Lower leg skin (tissue), 4 donors: ENCODE measurements around the gene EHBP1. TPM values are rescaled to one million over a fixed set of nuclear protein-coding genes. Genes with fewer than 3 reads are reported as not detected.

ENCODE experiments used
- DNase-seq, 2 donors: peaks; one replicate each; pipeline ENCODE4 v3.0.0-alpha.2; 2019; ENCODE audit warnings: low spot score in 2 of 2
- H3K4me3 ChIP-seq: fragments of 200-600 bp; sonication (generic); 2 replicates; pipeline ENCODE4 v1.5.1; 2017; ENCODE audit warnings: mild to moderate bottlenecking, low read depth; ENCODE audit not compliant: poor library complexity, severe bottlenecking
- CTCF ChIP-seq, 3 donors: fragments of 450-650 bp; IDR thresholded peaks; one replicate each; pipeline ENCODE4 v1.5.1; 2016; ENCODE audit warnings: antibody characterized with exemption in 3 of 3, mild to moderate bottlenecking in 3 of 3, moderate library complexity in 2 of 3
- POLR2A ChIP-seq, 2 donors: fragments of 450-650 bp; IDR thresholded peaks; one replicate each; pipeline ENCODE4 v1.6.1; 2016 to 2017; ENCODE audit warnings: antibody characterized with exemption in 2 of 2, mild to moderate bottlenecking in 1 of 2, moderate library complexity in 1 of 2
- WGBS, 2 donors: methylation state at CpG; one replicate each; pipeline ENCODE4 v1.1.5; 2018; 5-methylcytosine and 5-hydroxymethylcytosine counted together
- intact Hi-C: fragments of 100-400 bp; cut with DNase I; formaldehyde crosslinking; loops from one replicate; pipeline ENCODE4 v1.15.0; 2023; ENCODE audit warnings: low total_unique reads
- total RNA-seq, 4 donors: library from RNA; depleted of rRNA; stranded (reverse); fragments of >200 nt; gene quantifications; one replicate each; pipeline ENCODE4 v1.1.0, GENCODE V29; 2016

Gene EHBP1
- total RNA-seq, 4 donors from 2014 or later, result 33.8 to 67.8 (median 51.2) TPM

GRCh38 chr2:62731275-62731674 lies 25.8 kb downstream of the EHBP1 start:
- intact Hi-C loops, result no loop called here
- WGBS, 2 donors, result 96 to 97% methylated on average over 3 of the region's 3 CpGs
- no peak for DNase-seq
- H3K4me3 ChIP-seq, result no peak overlapping the region
- TF ChIP-seq POLR2A (IDR thresholded peaks at IDR 0.05) (no peak), CTCF (IDR thresholded peaks at IDR 0.05) (no peak)

DNA sequence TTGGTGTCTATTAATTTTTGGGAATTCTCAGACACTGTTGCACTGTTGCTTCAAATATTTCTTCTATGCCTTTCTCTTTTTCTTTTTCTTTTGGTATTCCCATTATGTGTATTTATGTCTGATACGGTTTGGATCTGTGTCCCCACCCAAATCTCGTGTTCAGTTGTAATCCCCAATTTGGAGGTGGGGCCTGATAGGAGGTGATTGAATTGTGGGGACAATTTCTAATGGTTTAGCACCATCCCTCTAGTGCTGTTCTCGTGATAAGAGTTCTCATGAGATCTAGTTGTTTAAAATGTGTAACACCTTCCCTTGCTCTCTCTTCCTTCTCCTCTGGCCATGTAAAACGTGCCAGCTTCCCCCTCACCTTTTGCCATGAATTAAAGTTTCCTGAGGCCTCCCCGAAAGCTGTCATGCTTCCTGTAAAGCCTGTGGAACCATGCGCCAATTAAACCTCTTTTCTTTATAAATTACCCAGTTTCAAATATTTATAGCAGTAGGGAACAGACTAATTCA lies 26.8 kb downstream of the EHBP1 start:
- no peak overlapping the region for H3K4me3 ChIP-seq
- intact Hi-C loops, result no loop called here
- no peak for DNase-seq
- TF ChIP-seq CTCF (IDR thresholded peaks at IDR 0.05) (no peak), POLR2A (IDR thresholded peaks at IDR 0.05) (no peak)
- 92 to 98% methylated on average over 6 of the region's 6 CpGs for WGBS, 2 donors

DNA sequence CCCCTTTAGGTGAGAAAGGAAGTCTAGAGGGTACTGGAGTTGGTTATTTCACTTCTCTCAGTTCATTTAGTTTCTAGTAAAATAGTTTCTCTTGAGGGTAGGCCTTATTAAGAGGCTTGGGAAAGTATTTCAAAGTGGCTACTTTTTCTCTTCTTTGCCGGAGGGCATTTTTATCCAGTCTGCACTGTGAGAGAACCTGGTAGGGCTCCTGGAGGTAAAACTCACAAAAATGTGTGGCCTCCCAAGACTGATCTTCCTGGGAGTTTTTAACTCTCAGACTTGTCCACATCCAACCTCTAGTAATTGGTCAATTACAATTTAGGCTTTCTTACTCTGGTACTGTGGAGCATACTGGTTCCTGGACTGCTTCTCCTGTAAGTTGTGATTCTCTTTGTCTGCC lies 28.0 kb downstream of the EHBP1 start:
- DNase-seq, result no peak
- 91 to 96% methylated on average over 1 of the region's 1 CpG for WGBS, 2 donors
- H3K4me3 ChIP-seq, result no peak overlapping the region
- TF ChIP-seq POLR2A (IDR thresholded peaks at IDR 0.05) (no peak), CTCF (IDR thresholded peaks at IDR 0.05) (no peak)
- intact Hi-C loops, result no loop called here

DNA sequence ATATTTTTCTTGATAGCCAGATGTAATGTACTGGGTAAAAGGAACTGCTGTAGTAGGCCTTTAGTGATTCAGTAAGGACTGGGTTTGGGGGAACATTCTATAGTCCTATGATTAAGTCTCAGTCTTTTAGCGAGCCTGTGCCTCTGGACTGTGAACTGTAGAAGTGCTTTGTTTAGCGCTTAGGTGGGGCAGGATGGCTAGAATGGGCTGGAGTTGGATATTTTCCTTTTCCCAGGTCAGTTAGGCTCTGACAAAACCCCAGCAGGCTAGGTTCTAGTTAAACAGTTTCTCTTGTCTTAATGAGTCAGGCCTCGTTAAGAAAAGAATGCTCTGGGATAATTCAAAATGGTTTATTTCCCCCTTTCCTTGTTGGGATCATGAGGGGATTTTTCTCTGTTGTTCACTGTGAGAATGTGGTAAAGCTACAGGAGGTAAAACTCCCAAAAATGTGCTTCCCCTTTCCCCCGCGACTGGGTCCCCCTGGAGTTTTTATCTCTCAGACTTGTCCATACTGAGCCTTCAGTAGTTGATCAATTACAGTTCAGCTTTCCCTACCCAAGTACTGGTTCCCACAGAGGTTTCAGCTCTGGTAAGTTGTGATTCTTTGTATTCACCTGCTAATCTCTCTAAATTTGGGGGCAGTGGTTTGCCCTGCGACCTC lies 31.5 kb downstream of the EHBP1 start:
- WGBS, 2 donors, result 89 to 93% methylated on average over 6 of the region's 6 CpGs
- intact Hi-C loops, result no loop called here
- TF ChIP-seq POLR2A (IDR thresholded peaks at IDR 0.05) (no peak), CTCF (IDR thresholded peaks at IDR 0.05) (no peak)
- H3K4me3 ChIP-seq, result no peak overlapping the region
- DNase-seq, result no peak

DNA sequence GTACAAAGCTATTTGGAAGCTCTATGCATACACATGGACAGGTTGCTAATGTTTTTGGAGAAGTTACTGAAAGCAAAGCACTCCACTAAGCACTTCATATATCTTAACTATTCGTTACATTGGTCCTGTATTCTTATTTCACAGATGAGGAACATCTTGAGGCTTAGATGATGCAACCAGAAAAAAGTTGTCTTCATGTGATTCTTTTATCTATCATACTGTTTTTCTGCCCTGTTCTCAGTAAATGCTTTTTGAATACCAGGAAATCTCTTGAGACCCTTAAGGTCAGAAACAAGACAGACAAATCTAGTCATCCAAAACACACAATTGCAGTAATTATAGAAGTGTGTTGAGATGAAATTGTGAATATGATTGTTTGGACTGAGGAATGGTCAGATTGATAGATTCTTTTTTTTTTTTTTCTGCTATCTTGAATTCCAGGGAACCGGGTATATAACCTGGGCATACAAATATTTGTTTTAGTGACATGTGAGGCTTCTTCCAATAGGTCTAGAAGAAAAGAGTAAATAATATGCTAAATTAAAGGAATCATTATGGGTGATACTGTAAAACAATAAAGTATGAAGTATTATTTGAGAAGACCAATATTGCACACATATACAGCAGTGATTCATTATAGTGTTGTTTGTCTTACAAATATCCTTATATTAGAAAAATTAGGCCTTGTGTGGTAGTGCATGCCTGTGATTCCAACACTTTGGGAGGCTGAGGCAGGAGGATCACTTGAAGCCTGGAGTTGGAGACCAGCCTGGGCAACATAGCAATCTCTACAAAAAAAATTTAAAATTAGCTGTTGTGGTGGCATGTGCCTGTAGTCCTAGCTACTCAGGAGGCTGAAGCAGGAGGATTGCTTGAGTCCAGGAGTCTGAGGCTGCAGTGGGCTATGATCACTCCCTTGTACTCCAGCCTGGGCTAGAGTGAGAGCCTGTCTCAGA lies 33.7 kb downstream of the EHBP1 start:
- no peak overlapping the region for H3K4me3 ChIP-seq
- WGBS, 2 donors, result 89 to 92% methylated on average over 2 of the region's 2 CpGs
- TF ChIP-seq CTCF (IDR thresholded peaks at IDR 0.05) (no peak), POLR2A (IDR thresholded peaks at IDR 0.05) (no peak)
- DNase-seq, result no peak
- intact Hi-C loops, result no loop called here
